Thoracic aorta (tissue), 2 donors: ENCODE data around the gene DBNL. TPM values are rescaled to one million over a fixed set of nuclear protein-coding genes. Genes with fewer than 3 reads are reported as not detected.

Experiments
- ATAC-seq: fragments of 150-250 bp; one replicate; pipeline ENCODE4 v1.8.0; 2017; ENCODE audit warnings: low read depth; ENCODE audit not compliant: insufficient number of reproducible peaks, low FRiP score
- DNase-seq: peaks from one replicate; pipeline ENCODE4 v3.0.0-alpha.2; 2020; ENCODE audit warnings: low spot score
- H3K27ac ChIP-seq, 2 donors: fragments of 200-600 bp; sonication (generic); 1 replicate in 1 of 2; 2 replicates in 1 of 2; pipeline ENCODE4 v1.5.1; 2016; ENCODE audit warnings: mild to moderate bottlenecking in 2 of 2, moderate library complexity in 2 of 2
- H3K27me3 ChIP-seq: fragments of 200-600 bp; sonication (generic); replicated peaks from 2 replicates; pipeline ENCODE4 v1.6.0; 2016; ENCODE audit warnings: mild to moderate bottlenecking; ENCODE audit not compliant: insufficient read depth
- H3K36me3 ChIP-seq: fragments of 200-600 bp; sonication (generic); one replicate; pipeline ENCODE4 v1.5.1; 2016
- H3K4me1 ChIP-seq, 2 donors: fragments of 200-600 bp; sonication (generic); 1 replicate in 1 of 2; 2 replicates in 1 of 2; pipeline versions ENCODE4 v1.5.1 to v1.6.0; 2016; ENCODE audit warnings: low read depth in 2 of 2, mild to moderate bottlenecking in 1 of 2; ENCODE audit not compliant: control insufficient read depth in 1 of 2
- H3K4me3 ChIP-seq: fragments of 200-600 bp; sonication (generic); 2 replicates; pipeline ENCODE4 v1.5.1; 2016; ENCODE audit warnings: mild to moderate bottlenecking
- H3K9me3 ChIP-seq: fragments of 200-600 bp; sonication (generic); 2 replicates; pipeline ENCODE4 v1.5.1; 2016
- total RNA-seq, 2 donors: library from RNA; depleted of rRNA; stranded (reverse); fragments of >200 nt; gene quantifications; one replicate each; pipeline versions ENCODE4 v1.1.0 to v1.2.3, GENCODE V29; 2016
- TF ChIP-seq, protein P1 (sequence below): fragments of 200-600 bp; sonication (generic); IDR thresholded peaks from one replicate; pipeline ENCODE4 v1.5.1; 2019; ENCODE audit warnings: antibody characterized with exemption

The DBNL gene
- total RNA-seq, 2 donors from 2014 or later: 148 to 156 TPM

DNA sequence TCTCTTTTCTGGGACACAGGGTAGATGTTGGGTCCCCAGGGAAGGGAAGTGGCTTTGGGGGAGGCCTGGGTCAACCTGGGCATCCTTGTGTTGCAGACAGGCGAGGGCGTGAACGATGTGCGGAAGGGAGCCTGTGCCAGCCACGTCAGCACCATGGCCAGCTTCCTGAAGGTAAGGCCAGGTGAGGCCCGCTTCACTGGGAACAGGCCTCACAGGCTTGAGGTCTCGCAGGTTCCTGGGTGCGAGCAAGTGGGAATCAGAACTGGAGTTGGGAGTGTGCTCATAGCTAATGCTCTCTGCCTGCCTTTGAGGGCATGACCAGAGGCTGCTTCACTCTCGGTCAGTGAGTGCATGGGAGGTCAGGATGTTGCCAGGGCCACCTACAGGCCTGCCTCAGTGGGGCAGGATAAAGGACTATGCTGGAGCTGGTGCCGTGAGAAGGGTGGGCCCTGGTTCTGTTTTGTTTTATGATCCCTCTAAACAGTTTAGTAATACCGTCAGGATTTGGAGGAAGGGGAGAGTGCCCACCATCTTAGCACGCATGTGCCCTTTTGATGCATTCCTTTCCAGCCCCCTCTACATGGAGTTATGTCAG, 8.4 kb downstream of the DBNL start:
- Histone ChIP-seq H3K9me3 (no peaks in the 10 kb centered on the region), H3K4me3 (no peak overlapping the region), H3K4me1 (peaks cover 0 to 6% of the 10 kb centered on the region in 2 donors), H3K36me3 (peaks cover 60% of the 10 kb centered on the region), H3K27ac (no peak overlapping the region), H3K27me3 (no peaks in the 10 kb centered on the region)
- ATAC-seq (no peak), DNase-seq (no peak)
- TF ChIP-seq, protein P1, sequence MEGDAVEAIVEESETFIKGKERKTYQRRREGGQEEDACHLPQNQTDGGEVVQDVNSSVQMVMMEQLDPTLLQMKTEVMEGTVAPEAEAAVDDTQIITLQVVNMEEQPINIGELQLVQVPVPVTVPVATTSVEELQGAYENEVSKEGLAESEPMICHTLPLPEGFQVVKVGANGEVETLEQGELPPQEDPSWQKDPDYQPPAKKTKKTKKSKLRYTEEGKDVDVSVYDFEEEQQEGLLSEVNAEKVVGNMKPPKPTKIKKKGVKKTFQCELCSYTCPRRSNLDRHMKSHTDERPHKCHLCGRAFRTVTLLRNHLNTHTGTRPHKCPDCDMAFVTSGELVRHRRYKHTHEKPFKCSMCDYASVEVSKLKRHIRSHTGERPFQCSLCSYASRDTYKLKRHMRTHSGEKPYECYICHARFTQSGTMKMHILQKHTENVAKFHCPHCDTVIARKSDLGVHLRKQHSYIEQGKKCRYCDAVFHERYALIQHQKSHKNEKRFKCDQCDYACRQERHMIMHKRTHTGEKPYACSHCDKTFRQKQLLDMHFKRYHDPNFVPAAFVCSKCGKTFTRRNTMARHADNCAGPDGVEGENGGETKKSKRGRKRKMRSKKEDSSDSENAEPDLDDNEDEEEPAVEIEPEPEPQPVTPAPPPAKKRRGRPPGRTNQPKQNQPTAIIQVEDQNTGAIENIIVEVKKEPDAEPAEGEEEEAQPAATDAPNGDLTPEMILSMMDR: no peak

DNA sequence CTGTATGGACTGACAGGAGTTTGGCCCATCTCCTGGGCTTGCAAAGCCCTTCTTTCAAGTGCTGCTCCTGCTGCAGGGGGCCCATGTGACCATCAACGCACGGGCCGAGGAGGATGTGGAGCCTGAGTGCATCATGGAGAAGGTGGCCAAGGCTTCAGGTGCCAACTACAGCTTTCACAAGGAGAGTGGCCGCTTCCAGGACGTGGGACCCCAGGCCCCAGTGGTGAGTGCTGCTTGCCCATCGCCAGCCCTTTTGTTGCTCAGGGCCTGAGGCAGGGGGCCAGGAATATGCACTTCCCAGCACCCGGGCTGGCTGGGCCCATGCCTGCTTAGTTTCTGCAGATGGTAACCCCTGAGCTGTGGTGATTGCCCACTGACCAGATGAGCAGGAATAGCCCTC, 12.2 kb downstream of the DBNL start:
- Histone ChIP-seq H3K9me3 (no peaks in the 10 kb centered on the region), H3K27ac (no peak overlapping the region), H3K4me1 (no peaks in the 10 kb centered on the region), H3K36me3 (peaks cover 76% of the 10 kb centered on the region), H3K4me3 (no peak overlapping the region), H3K27me3 (no peaks in the 10 kb centered on the region)
- TF ChIP-seq, protein P1: no peak
- DNase-seq (no peak), ATAC-seq (no peak)

DNA sequence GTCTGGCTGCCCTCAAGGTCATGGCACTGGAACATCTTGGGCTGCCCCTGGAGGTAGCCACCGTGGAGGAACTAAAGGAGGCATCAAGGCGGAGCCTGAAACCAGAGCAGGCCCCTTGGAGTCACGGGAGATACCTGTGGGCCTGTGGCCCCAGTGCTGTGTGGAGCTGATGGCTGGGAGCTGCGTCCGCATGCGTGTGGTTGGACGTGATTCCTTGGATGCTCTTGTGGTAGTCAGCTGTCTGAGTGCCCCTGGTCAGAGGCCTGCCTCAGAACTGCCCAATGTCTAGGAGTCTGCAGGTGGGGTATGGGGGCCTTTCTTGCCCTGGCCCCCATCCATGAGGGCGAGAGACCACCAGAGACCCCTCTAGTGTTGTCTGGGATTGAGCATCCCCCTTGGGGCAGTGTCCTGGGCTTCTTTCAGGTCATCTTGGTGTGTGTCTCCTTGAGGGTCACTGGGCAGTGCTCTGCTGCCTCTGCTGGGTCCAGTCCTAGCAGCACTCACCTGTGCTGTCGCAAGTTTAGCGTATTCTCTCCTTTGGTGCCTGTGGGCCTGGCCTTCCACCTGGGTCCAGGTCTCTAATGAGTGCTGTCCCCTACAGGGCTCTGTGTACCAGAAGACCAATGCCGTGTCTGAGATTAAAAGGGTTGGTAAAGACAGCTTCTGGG, 12.8 kb downstream of the DBNL start:
- ATAC-seq: no peak
- TF ChIP-seq, protein P1: no peak
- Histone ChIP-seq H3K27ac (no peak overlapping the region), H3K4me1 (no peaks in the 10 kb centered on the region), H3K4me3 (no peak overlapping the region), H3K27me3 (no peaks in the 10 kb centered on the region), H3K9me3 (no peaks in the 10 kb centered on the region), H3K36me3 (peaks cover 74% of the 10 kb centered on the region)
- DNase-seq: no peak

DNA sequence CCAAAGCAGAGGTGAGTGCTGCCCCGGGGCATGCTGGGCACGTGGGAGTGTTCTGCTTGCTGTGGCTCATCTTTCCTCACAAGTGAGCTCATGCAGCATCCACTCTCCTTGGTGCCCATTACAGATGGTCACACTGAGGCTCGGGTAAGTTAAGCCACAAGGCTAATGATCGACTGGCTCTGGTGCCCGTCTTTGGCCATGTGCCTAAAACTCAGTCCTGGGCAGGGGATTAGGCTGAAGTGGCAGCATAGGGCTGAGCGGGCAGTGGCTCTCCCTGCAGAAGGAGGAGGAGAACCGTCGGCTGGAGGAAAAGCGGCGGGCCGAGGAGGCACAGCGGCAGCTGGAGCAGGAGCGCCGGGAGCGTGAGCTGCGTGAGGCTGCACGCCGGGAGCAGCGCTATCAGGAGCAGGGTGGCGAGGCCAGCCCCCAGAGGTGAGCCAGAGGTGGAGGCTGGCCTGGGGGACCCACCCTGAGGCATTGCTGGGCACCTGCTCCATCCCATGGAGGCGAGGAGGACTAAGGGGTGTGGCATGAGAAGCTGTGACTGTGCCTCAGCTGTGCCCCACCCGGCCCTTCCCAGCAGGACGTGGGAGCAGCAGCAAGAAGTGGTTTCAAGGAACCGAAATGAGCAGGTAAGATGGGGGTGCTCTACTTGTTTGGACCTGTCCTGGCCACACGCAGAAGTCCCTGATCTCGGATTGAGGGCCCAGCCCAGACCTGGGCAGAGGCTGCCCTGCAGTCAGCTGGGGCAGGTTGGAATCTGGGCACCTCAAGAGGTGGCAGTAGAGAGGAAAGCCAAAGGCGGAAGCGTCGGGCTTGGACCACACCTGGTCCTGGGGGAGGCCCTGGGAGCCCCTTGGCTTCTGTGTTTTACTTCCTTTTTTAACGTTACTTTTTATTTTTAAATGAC, 13.6 kb downstream of the DBNL start:
- TF ChIP-seq, protein P1: no peak
- DNase-seq (no peak), ATAC-seq (no peak)
- H3K36me3 ChIP-seq: peaks cover 66% of the 10 kb centered on the region
- H3K9me3 ChIP-seq: no peaks in the 10 kb centered on the region
- no peak overlapping the region for H3K4me3 ChIP-seq
- no peak overlapping the region for H3K27ac ChIP-seq
- peaks cover 0 to 6% of the 10 kb centered on the region in 2 donors for H3K4me1 ChIP-seq
- no peaks in the 10 kb centered on the region for H3K27me3 ChIP-seq

DNA sequence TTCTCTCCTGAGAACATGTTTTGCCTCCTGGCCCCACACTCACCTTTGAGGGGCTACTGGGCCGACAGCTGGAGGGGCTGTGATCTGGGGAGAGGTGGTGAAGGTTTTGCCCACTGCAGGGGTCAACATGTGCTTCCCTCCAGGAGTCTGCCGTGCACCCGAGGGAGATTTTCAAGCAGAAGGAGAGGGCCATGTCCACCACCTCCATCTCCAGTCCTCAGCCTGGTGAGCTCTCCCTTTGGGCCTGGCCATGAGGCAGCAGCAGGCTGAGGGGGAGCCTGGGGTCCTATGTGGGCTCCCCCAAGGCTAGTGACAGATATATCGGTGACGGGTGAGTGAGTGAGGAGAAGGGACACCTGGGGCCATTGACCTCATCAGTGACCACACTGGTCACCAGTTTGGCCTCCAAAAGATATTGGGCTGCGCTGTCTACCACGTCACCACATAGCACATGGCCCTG, 14.3 kb downstream of the DBNL start:
- Histone ChIP-seq H3K4me3 (no peak overlapping the region), H3K36me3 (peaks cover 64% of the 10 kb centered on the region), H3K27ac (no peak overlapping the region), H3K27me3 (no peaks in the 10 kb centered on the region), H3K9me3 (no peaks in the 10 kb centered on the region), H3K4me1 (peaks cover 0 to 6% of the 10 kb centered on the region in 2 donors)
- DNase-seq: no peak
- ATAC-seq: no peak
- TF ChIP-seq, protein P1: no peak
